H1 (cell line): ENCODE measurements around the gene MT1H. TPM values are rescaled to one million over a fixed set of nuclear protein-coding genes. Genes with fewer than 3 reads are reported as not detected.
A peak's percentile ranks its signal among the peaks of the same experiment; 100 is the strongest.
"Not testable (repeated sequence)": the region's sequence is repeated elsewhere in the genome, so short reads cannot be mapped to it uniquely, and the experiment has no call there.

ENCODE experiments used
- CTCF ChIA-PET: fragments of 300-600 bp; sonication (Branson Sonifier 250); formaldehyde crosslinking; loops from one replicate; lab custom pipeline; 2021; ENCODE audit not compliant: partially characterized antibody; lab: Charles Lee
- POLR2A ChIA-PET: fragments of 300-600 bp; sonication (Branson Sonifier 250); formaldehyde crosslinking; loops from one replicate; lab custom pipeline; 2021; ENCODE audit warnings: inconsistent platforms; ENCODE audit not compliant: partially characterized antibody; lab: Charles Lee
- DNase-seq, 2 experiments: peaks; one replicate each; pipeline versions ENCODE4 v3.0.0 to v3.0.0-alpha.2; 2010 to 2022; ENCODE audit warnings: low spot score in 2 of 2, low read depth in 1 of 2, mixed read lengths in 1 of 2
- FAIRE-seq: peaks from 2 replicates; lab custom pipeline; 2011; peaks lifted over from hg19 to GRCh38; lab: Jason Lieb, UNC
- H2AFZ ChIP-seq: 2 replicates; pipeline ENCODE4 v1.8.1; 2012; ENCODE audit warnings: low read length, inconsistent platforms
- H2AK5ac ChIP-seq: 2 replicates; pipeline ENCODE4 v1.6.1; 2013; ENCODE audit warnings: low read depth, low read length
- H2BK120ac ChIP-seq: replicated peaks from 2 replicates; pipeline ENCODE3; 2013; ENCODE audit warnings: low read depth, low read length, inconsistent platforms
- H2BK12ac ChIP-seq: 2 replicates; pipeline ENCODE4 v1.6.1; 2013; ENCODE audit warnings: low read depth, low read length
- H2BK15ac ChIP-seq: 2 replicates; pipeline ENCODE4 v1.6.1; 2013; ENCODE audit warnings: low read length
- H2BK20ac ChIP-seq: 2 replicates; pipeline ENCODE4 v1.6.1; 2013; ENCODE audit warnings: low read length
- H2BK5ac ChIP-seq: 2 replicates; pipeline ENCODE4 v1.6.1; 2013; ENCODE audit warnings: low read depth, low read length
- H3K14ac ChIP-seq: 2 replicates; pipeline ENCODE4 v1.6.1; 2013; ENCODE audit warnings: inconsistent platforms; ENCODE audit not compliant: insufficient read length
- H3K18ac ChIP-seq: 2 replicates; pipeline ENCODE4 v1.6.1; 2013; ENCODE audit warnings: low read length; ENCODE audit errors: extremely low read depth
- H3K23ac ChIP-seq: 2 replicates; pipeline ENCODE4 v1.6.1; 2013; ENCODE audit warnings: inconsistent platforms; ENCODE audit not compliant: insufficient read length
- H3K23me2 ChIP-seq: 2 replicates; pipeline ENCODE4 v1.6.1; 2013; ENCODE audit warnings: low read depth, low read length
- H3K27ac ChIP-seq: 2 replicates; pipeline ENCODE4 v1.6.1; 2011; ENCODE audit warnings: low read depth, low read length, inconsistent platforms
- H3K27me3 ChIP-seq, 4 experiments: replicated peaks in 1 of 4; 1 replicate in 1 of 4; 2 replicates in 3 of 4; pipeline versions ENCODE4 v1.6.1 to v1.8.1; 2011 to 2013; ENCODE audit warnings: low read length in 3 of 4, mild to moderate bottlenecking in 3 of 4, inconsistent platforms in 2 of 4, mixed read lengths in 2 of 4, moderate library complexity in 1 of 4; ENCODE audit not compliant: control insufficient read depth in 3 of 4, insufficient read depth in 3 of 4; ENCODE audit errors: extremely low read depth in 1 of 4
- H3K36me3 ChIP-seq, 4 experiments: 2 replicates each; pipeline versions ENCODE4 v1.6.1 to v1.8.1; 2011 to 2013; ENCODE audit warnings: mild to moderate bottlenecking in 4 of 4, low read length in 3 of 4, moderate library complexity in 2 of 4, control low read depth in 1 of 4, inconsistent platforms in 1 of 4; ENCODE audit not compliant: insufficient read depth in 4 of 4, control insufficient read depth in 2 of 4
- H3K4ac ChIP-seq: replicated peaks from 2 replicates; pipeline ENCODE3; 2013; ENCODE audit warnings: low read length, low read depth, mixed read lengths, inconsistent platforms; ENCODE audit not compliant: insufficient read length
- H3K4me1 ChIP-seq, 4 experiments: replicated peaks in 1 of 4; 1 replicate in 1 of 4; 2 replicates in 3 of 4; pipeline versions ENCODE4 v1.6.1 to v1.8.1; 2011 to 2013; ENCODE audit warnings: low read length in 3 of 4, inconsistent platforms in 2 of 4, mixed read lengths in 1 of 4; ENCODE audit not compliant: insufficient read depth in 4 of 4, control insufficient read depth in 3 of 4
- H3K4me2 ChIP-seq, 2 experiments: 2 replicates each; pipeline versions ENCODE4 v1.6.1 to v1.8.1; 2011 to 2013; ENCODE audit warnings: low read depth in 2 of 2, low read length in 2 of 2, control low read depth in 1 of 2, inconsistent platforms in 1 of 2, mild to moderate bottlenecking in 1 of 2; ENCODE audit not compliant: insufficient read depth in 1 of 2
- H3K4me3 ChIP-seq, 4 experiments: fragments of 200-600, 300-600 bp in 1 of 4; sonication (generic), shearing (Covaris generic), sonication (Bioruptor Twin) in 1 of 4; 2 replicates each; pipeline versions ENCODE4 v1.5.1 to v1.8.1; 2011 to 2016; ENCODE audit warnings: low read length in 4 of 4, low read depth in 3 of 4, control low read depth in 2 of 4, inconsistent platforms in 2 of 4, mild to moderate bottlenecking in 2 of 4, mixed read lengths in 1 of 4, moderate library complexity in 1 of 4; ENCODE audit not compliant: insufficient read depth in 2 of 4; ENCODE audit errors: extremely low read depth in 1 of 4
- H3K56ac ChIP-seq: replicated peaks from 2 replicates; pipeline ENCODE3; 2013; ENCODE audit warnings: low read depth, mild to moderate bottlenecking, mixed read lengths, low read length, inconsistent platforms; ENCODE audit not compliant: insufficient read length
- H3K79me1 ChIP-seq: 2 replicates; pipeline ENCODE4 v1.6.1; 2013; ENCODE audit warnings: low read depth, low read length, control low read depth
- H3K79me2 ChIP-seq, 2 experiments: 2 replicates each; pipeline versions ENCODE4 v1.6.1 to v1.8.1; 2012 to 2013; ENCODE audit warnings: low read length in 2 of 2, mild to moderate bottlenecking in 2 of 2, inconsistent platforms in 1 of 2; ENCODE audit not compliant: insufficient read depth in 2 of 2, control insufficient read depth in 1 of 2
- H3K9ac ChIP-seq, 4 experiments: replicated peaks in 1 of 4; 1 replicate in 1 of 4; 2 replicates in 3 of 4; pipeline versions ENCODE4 v1.6.1 to v1.8.1; 2011 to 2013; ENCODE audit warnings: low read depth in 3 of 4, low read length in 3 of 4, control low read depth in 2 of 4, mild to moderate bottlenecking in 2 of 4, moderate library complexity in 2 of 4, inconsistent platforms in 1 of 4; ENCODE audit errors: extremely low read depth in 1 of 4
- H3K9me3 ChIP-seq, 2 experiments: 2 replicates each; pipeline versions ENCODE4 v1.6.1 to v1.8.1; 2012 to 2013; ENCODE audit warnings: mild to moderate bottlenecking in 2 of 2, moderate library complexity in 2 of 2, control low read depth in 1 of 2, inconsistent platforms in 1 of 2, low read depth in 1 of 2, low read length in 1 of 2, mixed read lengths in 1 of 2; ENCODE audit not compliant: insufficient read depth in 2 of 2
- H4K20me1 ChIP-seq, 2 experiments: replicated peaks in 1 of 2; 2 replicates each; pipeline versions ENCODE3 to v1.8.1; 2011 to 2013; ENCODE audit warnings: inconsistent platforms in 2 of 2, low read length in 2 of 2, mild to moderate bottlenecking in 1 of 2; ENCODE audit not compliant: insufficient read depth in 2 of 2, control insufficient read depth in 1 of 2
- H4K5ac ChIP-seq: 2 replicates; pipeline ENCODE4 v1.6.1; 2013; ENCODE audit warnings: low read length, low read depth, mixed read lengths, inconsistent platforms; ENCODE audit not compliant: insufficient read length
- H4K8ac ChIP-seq: 2 replicates; pipeline ENCODE4 v1.8.0; 2013; ENCODE audit warnings: mild to moderate bottlenecking, moderate library complexity, low read length, inconsistent platforms; ENCODE audit not compliant: insufficient read depth; ENCODE audit errors: extremely low read depth
- H4K91ac ChIP-seq: replicated peaks from 2 replicates; pipeline ENCODE3; 2013; ENCODE audit warnings: low read length, mixed read lengths, inconsistent platforms; ENCODE audit not compliant: insufficient read length
- WGBS, 2 experiments: shearing (Covaris generic) in 1 of 2; methylation state at CpG; one replicate each; pipeline versions ENCODE4 v1.1.6 to v1.1.7; 2013 to 2015; ENCODE audit warnings: low lambda C conversion rate in 2 of 2, mixed read lengths in 2 of 2, inconsistent platforms in 1 of 2, low coverage in 1 of 2, missing lambda C conversion rate in 1 of 2; ENCODE audit not compliant: insufficient replicate concordance in 2 of 2, insufficient coverage in 1 of 2, insufficient read length in 1 of 2; ENCODE audit errors: extremely low coverage in 1 of 2, missing lambda C conversion rate in 1 of 2; 5-methylcytosine and 5-hydroxymethylcytosine counted together
- polyA plus RNA-seq, 7 experiments: library from polyadenylated mRNA; depleted of rRNA in 3 of 7; stranded (reverse) in 5 of 7; unstranded in 2 of 7; fragments of >200 nt in 5 of 7; fragments of 200-250 nt in 2 of 7; gene quantifications; 1 replicate in 5 of 7; 2 replicates in 1 of 7; 4 replicates in 1 of 7; pipeline versions ENCODE4 v1.2.1 to v1.2.3, GENCODE V29; 2011 to 2013; ENCODE audit warnings: missing spikeins in 2 of 7, mixed read lengths in 2 of 7
- total RNA-seq: library from RNA; stranded (reverse); fragmentation: NEBNext Ultra II Directional; extraction: Animal tissue kit (Norgen Biotek cat#: 25700); gene quantifications from 2 replicates; pipeline ENCODE4 v1.2.1, GENCODE V29; 2021

Gene MT1H
- total and polyA plus RNA-seq, 2 of the 8 experiments (the other 6 are each of a cell fraction or from before 2014, with no cell fraction given): 11.9 to 95.7 TPM

DNA sequence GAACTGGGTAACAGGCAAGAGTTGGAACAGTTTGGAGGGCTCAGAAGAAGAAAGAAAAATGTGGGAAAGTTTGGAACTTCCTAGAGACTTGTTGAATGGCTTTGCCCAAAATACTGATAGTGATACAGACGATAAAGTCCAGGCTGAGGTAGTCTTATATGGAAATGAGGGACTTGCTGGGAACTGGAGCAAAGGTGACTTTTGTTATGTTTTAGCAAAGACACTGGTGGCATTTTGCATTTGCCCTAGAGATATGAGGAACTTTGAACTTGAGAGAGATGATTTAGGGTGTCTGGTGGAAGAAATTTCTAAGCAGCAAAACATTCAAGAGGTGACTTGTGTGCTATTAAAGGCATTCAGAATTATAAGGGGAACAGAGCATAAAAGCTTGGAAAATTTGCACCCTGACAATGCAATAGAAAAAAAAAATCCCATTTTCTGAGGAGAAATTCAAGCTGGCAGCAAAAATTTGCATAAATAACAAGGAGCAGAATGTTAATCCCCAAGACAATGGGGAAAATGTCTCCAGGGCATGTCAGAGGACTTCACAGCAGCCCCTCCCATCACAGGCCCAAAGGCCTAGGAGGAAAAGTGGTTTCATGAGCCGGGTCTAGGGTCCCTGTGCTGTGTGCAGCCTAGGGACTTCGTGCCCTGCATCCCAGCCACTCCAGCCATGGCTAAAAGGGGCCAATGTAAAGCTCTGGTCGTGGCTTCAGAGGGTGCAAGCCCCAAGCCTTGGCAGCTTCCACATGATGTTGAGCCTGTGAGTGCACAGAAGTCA is 47.8 kb upstream of the MT1H start:
- not testable (repeated sequence) for H2BK20ac ChIP-seq, H3K36me3 ChIP-seq, H3K9ac ChIP-seq, H3K79me2 ChIP-seq, H4K8ac ChIP-seq, DNase-seq, FAIRE-seq, H2AK5ac ChIP-seq, H3K9me3 ChIP-seq, H3K23me2 ChIP-seq, H3K4me3 ChIP-seq, H3K23ac ChIP-seq, H3K56ac ChIP-seq, H2BK12ac ChIP-seq, H2BK5ac ChIP-seq, H2AFZ ChIP-seq, H3K4ac ChIP-seq, H2BK15ac ChIP-seq, H3K18ac ChIP-seq, H4K91ac ChIP-seq, H3K14ac ChIP-seq, H3K79me1 ChIP-seq, H2BK120ac ChIP-seq, H3K27ac ChIP-seq, H4K20me1 ChIP-seq, H4K5ac ChIP-seq
- 46% methylated on average over 4 of the region's 4 CpGs; no CpG with 5 or more reads in 1 of the 2 experiments for WGBS, 2 experiments
- H3K4me2 ChIP-seq: peak overlapping the region in 1 of 2 experiments; percentile 10; a peak in 1 of 4 replicates
- POLR2A ChIA-PET: interaction anchor here (1.0 to 1.4 kb wide), 2 partner anchors 10 to 12 kb away, joined by 3 to 4 read pairs; partner anchors contain the start of gene MT1M
- H3K4me1 ChIP-seq: peaks cover 0 to 31% (median 22%) of the 10 kb centered on the region in 4 experiments; a peak in 6 of 7 replicates
- CTCF ChIA-PET: interaction anchor here (1.8 kb wide), 1 partner anchor 21 kb away, joined by 9 read pairs; no protein-coding TSS in a partner anchor
- peaks cover 60 to 89% (median 84%) of the 10 kb centered on the region in 4 experiments for H3K27me3 ChIP-seq
